Mammary epithelial cell (primary cell): ENCODE data around the gene RFC1.

ENCODE experiments used
- CTCF ChIP-seq, 2 donors: IDR thresholded peaks in 1 of 2; conservative IDR thresholded peaks in 1 of 2; 2 replicates each; pipeline ENCODE4 v1.5.1; 2011 to 2012; ENCODE audit warnings: inconsistent platforms in 2 of 2, low read length in 2 of 2, mild to moderate bottlenecking in 2 of 2, control low read depth in 1 of 2, low read depth in 1 of 2; ENCODE audit not compliant: insufficient read depth in 1 of 2; ENCODE audit errors: extremely low read depth in 1 of 2
- EZH2 ChIP-seq: IDR thresholded peaks from 2 replicates; pipeline ENCODE4 v1.6.1; 2012; ENCODE audit warnings: low read length, inconsistent platforms, borderline replicate concordance

GRCh38 chr4:39302901-39303300 is 63.3 kb downstream of the RFC1 start:
- no peak for TF ChIP-seq CTCF (conservative IDR thresholded peaks at IDR 0.05 in 1 of 2, IDR thresholded peaks at IDR 0.05 in 1 of 2; ENCODE audit: extremely low read depth in 1 of 2, insufficient read depth in 1 of 2, low read depth in 1 of 2, low read length in 2 of 2)
- no peak for TF ChIP-seq EZH2
